Kidney glomerular epithelial cell (primary cell): ENCODE results near the gene GRK1.
"Not testable (repeated sequence)": the region's sequence is repeated elsewhere in the genome, so short reads cannot be mapped to it uniquely, and the experiment has no call there.

ENCODE experiments used
- DNase-seq: peaks from one replicate; lab custom pipeline; 2025; lab: John Stamatoyannopoulos, UW

The GRK1 gene

DNA sequence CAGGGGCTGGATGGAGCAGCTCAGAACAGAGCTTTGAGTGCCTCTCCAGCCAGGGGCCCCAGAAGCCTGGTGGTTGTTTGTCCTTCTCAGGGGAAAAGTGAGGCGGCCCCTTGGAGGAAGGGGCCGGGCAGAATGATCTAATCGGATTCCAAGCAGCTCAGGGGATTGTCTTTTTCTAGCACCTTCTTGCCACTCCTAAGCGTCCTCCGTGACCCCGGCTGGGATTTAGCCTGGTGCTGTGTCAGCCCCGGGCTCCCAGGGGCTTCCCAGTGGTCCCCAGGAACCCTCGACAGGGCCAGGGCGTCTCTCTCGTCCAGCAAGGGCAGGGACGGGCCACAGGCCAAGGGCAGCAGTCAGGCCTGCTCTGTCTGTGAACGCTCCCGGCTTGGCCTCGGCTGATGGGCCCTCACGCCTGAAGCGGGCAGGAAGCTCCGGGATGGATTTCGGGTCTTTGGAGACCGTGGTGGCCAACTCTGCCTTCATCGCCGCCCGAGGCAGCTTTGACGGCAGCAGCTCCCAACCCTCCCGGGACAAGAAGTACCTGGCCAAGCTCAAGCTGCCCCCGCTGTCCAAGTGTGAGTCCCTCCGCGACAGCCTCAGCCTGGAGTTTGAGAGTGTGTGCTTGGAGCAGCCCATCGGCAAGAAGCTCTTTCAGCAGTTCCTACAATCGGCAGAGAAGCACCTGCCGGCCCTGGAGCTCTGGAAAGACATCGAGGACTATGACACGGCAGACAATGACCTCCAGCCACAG, at the start of gene GRK1:
Gene GRK1 (plus strand): TSS at position 269 of the 751 bp plus-strand sequence. CDS start 168 bp downstream, at position 437.
- DNase-seq, result no peak

- no peak for DNase-seq
These were observed 49.1 kb upstream of the GRK1 start for GRCh38 chr13:113617961-113618360.

GRCh38 chr13:113618455-113618854, 48.6 kb upstream of the GRK1 start:
- DNase-seq, result no peak

- no peak for DNase-seq
These were observed 46.8 kb upstream of the GRK1 start for GRCh38 chr13:113620036-113620796.

GRCh38 chr13:113621046-113621445, 46.0 kb upstream of the GRK1 start:
- DNase-seq, result no peak

GRCh38 chr13:113621498-113621897, 45.5 kb upstream of the GRK1 start:
- not testable (repeated sequence) for DNase-seq

DNA sequence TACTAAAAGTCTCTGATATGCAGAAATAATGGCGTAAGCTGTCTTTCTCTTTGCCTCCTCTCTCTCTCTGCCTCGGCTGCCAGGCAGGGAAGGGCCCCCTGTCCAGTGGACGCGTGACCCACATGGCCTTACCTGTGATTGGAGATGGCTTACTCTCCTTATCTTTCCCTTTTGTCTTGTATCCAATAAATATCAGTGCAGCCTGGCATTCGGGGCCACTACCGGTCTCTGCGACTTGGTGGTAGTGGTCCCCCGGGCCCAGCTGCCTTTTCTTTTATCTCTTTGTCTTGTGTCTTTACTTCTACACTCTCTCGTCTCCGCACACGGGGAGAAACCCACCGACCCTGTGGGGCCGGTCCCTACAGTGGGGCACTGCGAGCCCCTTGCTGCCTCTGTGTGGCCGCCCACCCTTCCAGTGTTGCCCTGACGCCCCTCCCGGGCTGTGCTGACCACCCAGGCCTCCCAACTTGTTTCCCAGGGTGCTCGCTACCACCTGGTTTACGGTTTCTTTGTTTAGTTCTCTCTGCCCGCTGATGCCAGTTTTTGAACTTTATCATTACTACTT, 45.0 kb upstream of the GRK1 start:
- not testable (repeated sequence) for DNase-seq

- no peak for DNase-seq
These were observed 44.1 kb upstream of the GRK1 start for GRCh38 chr13:113622791-113623490.

DNA sequence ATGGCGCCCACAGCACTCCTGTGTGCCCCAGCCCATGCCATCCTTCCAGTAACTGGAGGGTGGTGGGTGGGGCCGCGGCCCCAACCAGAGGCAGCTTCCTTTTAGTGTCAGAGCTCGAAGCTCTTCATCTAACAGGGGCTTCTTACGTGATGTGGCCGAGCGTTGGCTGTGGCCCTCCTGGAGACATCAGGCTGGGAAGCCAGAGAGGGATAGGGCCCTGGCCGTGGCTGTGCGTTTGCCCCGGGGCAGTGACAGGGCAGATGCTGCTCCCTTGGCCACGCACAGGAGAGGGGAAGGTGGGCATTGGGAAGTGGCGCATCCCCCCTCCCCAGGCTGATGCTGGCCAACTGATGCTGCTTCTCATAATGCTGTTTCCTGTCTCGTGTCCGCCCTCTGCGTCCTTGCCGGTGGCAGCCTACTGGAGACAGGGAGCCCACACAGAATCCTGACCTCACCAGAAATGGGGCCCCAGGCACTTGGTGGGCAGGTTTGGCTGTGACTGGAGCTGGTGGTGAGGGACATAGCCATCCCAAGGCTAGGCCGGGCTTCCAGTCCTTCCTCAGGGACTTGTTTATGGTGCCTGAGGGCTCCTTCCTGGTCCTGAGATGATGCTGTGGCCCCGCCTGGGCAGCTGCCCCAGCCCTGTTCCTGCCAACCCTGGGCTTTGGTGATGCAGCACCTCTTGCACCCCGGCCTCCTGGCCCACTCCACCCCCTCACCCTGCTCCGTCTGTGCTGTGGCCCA, 43.4 kb upstream of the GRK1 start:
- DNase-seq, result no peak

GRCh38 chr13:113624235-113624587, 42.8 kb upstream of the GRK1 start:
- no peak for DNase-seq

DNA sequence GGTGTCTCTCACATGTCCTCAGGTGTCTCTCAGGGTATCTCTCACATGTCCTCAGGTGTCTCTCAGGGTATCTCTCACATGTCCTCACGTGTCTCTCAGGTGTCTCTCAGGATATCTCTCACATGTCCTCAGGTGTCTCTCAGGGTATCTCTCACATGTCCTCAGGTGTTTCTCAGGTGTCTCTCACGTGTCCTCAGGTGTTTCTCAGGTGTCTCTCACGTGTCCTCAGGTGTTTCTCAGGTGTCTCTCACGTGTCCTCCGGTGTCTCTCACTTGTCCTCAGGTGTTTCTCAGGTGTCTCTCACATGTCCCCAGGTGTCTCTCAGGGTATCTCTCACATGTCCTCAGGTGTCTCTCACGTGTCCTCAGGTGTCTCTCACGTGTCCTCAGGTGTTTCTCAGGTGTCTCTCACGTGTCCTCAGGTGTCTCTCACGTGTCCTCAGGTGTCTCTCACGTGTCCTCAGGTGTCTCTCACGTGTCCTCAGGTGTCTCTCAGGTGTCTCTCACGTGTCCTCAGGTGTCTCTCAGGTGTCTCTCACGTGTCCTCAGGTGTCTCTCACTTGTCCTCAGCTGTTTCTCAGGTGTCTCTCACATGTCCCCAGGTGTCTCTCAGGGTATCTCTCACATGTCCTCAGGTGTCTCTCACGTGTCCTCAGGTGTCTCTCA, 42.2 kb upstream of the GRK1 start:
- DNase-seq, result not testable (repeated sequence)

DNA sequence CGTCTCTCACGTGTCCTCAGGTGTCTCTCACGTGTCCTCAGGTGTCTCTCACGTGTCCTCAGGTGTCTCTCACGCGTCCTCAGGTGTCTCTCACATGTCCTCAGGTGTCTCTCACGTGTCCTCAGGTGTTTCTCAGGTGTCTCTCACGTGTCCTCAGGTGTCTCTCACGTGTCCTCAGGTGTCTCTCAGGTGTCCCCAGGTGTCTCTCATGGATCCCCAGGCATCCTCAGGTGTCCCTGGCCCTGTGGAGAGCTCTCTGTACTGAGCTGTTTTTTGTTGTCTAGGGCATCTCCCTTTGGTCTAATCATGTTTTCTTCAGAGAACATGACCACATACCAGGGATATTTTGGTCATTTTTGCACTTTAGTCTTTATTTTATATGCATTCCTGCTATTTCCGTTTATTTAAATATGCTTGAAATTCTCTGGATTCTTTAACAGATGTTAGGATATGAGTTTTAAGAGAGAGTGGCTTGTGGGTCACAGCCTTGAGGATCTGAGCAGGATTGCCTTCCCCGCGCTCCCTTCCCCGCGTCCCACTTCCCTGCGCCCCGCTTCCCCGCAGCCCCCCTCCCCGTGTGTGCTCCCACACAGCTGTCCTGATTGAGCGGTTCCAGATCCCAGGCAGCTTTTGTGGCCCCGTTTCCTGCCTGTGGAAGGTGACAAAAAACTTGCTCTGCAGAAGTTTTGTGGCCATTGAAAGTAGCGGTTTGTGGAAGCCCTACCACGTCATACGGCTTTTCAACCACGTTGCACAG, 40.9 kb upstream of the GRK1 start:
- DNase-seq, result no peak

DNA sequence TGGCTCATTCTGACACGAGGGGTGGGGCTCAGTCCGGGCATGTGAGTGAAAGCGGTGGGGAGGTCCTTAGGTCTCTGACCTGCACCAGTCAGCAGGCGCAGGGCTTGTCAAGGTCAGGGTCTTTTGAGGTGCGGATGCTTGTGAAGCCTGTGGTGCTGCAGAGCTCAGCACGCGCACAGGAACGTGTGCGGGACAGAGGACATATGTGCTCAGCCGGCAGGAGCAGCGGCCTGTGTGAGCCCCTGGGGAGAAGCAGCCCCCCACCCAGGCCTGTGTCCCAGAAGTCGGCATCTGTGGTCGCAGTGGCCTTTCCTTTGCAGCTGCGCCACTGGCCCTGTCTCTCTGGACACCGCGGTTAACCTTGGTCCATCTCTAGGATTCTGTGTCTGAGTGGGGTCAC, 39.9 kb upstream of the GRK1 start:
- no peak for DNase-seq

DNA sequence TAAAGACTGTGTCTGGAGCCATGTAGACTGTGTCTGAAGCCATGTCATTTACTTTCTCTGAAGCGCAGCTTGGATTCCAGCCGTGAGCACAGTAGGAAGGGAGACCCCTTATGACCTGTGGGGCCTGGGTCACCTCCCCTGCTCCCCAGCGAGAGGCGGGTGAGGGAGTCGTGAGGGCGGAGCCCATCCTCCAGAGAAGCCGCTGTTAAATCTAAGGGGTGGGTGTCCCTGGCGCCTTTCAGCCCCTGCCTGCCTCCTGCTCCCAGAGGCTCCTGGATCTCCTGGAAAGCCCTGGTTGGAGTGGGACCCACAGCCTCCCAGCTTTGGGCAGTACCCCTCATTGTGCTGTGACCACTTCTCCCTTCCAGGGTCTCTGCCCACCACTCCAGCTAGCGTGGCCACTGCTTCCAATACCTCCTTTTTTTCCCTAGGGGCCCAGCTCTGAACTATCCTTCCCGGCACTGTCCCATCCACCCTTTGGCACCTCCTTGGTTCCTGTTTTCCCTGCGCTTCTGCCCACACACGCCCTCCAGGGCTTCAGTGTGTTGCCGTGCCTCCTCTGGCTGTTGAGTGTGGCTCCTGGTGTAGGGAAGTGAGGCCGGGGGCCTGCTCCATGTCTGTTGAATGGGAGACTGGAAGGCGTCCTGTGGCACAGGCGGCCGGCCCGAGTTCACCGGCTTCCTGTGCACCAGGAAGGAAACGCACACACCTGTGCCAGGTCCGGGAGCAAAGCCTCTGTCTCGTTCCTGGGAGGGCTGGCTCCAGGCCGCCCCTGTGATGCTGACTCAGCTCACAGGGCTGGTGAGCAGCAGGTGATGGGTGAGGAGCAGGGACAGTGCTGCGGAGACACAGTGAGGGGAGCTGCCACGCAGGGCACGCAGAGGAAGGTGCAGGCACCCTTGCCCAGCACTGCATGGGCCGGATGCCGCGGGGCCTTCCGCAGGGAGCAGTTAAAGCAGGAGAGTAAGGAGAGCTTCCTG, 38.4 kb upstream of the GRK1 start:
- no peak for DNase-seq

DNA sequence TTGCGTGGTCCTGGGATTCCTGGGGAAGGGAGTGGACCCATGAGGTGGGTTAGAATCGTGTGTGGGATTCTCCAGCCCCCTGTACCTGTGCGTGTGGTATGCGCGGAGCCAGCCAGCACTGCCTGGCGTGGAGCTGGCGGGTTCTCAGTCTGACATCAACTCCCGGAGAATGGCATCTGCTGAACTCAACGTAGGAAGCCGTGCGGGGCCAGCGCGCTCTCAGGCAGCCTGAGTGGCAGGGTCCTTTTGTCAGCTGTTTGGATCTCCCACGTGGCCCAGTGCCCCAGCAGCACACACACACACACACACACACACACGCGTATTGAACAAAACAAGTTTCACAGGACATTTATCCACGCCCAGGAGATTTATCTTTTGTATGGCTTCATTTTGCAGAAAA, 37.2 kb upstream of the GRK1 start:
- DNase-seq, result no peak

DNA sequence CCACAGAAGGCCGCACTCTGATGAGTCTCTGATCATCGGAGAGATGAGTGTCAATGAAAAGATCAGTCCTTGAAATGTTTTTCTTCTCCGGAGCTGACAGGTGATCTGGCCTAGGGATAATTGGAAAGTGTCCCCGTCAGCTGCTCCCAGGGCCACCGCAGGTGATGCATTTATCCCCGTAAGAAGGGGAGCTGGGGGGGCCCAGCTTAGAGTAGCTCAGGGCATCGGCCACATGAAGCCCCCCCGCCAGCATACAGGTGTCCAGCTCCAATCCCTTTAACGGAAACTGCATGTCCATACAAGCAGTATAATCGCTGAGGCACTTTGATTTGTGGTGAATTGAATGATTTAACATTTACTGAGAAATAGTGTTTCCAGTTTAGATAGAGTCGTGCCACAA, 36.7 kb upstream of the GRK1 start:
- no peak for DNase-seq

GRCh38 chr13:113630804-113631203, 36.2 kb upstream of the GRK1 start:
- no peak for DNase-seq

DNA sequence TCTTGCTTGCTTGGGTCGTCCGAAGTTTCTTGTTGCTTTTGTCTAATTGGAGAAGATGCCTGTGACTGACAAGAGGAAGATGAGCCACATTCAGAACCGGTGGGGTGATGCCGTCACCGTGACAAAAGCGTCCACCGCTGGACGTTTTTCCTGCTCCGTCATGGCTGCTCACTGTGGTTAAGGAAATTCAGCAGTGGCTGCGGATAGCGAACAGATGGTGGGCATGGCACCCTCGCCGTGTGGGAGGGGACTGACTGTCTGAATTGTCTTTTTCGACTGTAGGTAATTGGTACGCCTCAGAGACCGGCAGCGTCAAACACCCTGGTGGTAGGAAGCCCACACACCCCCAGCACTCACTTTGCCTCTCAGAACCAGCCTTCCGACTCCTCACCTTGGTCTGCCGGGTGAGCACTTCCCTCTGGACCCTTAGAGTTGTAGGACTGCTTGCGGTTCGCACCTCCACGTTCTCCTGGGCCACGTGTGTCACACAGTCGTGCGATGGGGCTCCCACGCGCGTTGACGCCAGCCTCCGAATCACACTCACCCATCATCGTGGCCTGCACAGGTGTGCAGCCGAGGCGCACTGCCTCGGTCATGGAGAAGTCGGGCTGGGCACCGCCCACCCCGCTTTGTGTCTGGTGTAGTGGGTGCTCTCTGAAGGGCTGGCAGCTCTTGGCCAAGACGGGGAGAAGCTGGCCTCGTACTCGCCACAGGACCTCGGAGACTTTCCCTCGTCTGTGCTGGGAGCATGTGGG, 35.5 kb upstream of the GRK1 start:
- DNase-seq, result no peak
